T-helper 2 cell treated with Interferon-gamma antibody and Interleukin-4, amounts not matched to agents 5 μg/mL and 100 μg/mL, for 36 hours (primary cell): ENCODE results near the gene UNC93B1.

Experiments used
- DNase-seq: peaks from one replicate; pipeline ENCODE4 v3.0.0; 2021; ENCODE audit warnings: low spot score
- H3K27ac Mint-ChIP-seq: one replicate; pipeline ENCODE4 v1.8.0; 2021; ENCODE audit warnings: mild to moderate bottlenecking, mixed read lengths
- H3K27me3 Mint-ChIP-seq: one replicate; pipeline ENCODE4 v1.8.0; 2021; ENCODE audit warnings: low read depth, mixed read lengths
- H3K36me3 Mint-ChIP-seq: one replicate; pipeline ENCODE4 v1.8.0; 2021; ENCODE audit warnings: low read depth, mixed read lengths
- H3K4me1 Mint-ChIP-seq: one replicate; pipeline ENCODE4 v1.8.0; 2021; ENCODE audit warnings: low read depth, mixed read lengths
- H3K4me3 Mint-ChIP-seq: one replicate; pipeline ENCODE4 v1.8.0; 2022; ENCODE audit warnings: mild to moderate bottlenecking, moderate library complexity, mixed read lengths
- H3K9me3 Mint-ChIP-seq: one replicate; pipeline ENCODE4 v1.8.0; 2021; ENCODE audit warnings: mixed read lengths

Gene UNC93B1

DNA sequence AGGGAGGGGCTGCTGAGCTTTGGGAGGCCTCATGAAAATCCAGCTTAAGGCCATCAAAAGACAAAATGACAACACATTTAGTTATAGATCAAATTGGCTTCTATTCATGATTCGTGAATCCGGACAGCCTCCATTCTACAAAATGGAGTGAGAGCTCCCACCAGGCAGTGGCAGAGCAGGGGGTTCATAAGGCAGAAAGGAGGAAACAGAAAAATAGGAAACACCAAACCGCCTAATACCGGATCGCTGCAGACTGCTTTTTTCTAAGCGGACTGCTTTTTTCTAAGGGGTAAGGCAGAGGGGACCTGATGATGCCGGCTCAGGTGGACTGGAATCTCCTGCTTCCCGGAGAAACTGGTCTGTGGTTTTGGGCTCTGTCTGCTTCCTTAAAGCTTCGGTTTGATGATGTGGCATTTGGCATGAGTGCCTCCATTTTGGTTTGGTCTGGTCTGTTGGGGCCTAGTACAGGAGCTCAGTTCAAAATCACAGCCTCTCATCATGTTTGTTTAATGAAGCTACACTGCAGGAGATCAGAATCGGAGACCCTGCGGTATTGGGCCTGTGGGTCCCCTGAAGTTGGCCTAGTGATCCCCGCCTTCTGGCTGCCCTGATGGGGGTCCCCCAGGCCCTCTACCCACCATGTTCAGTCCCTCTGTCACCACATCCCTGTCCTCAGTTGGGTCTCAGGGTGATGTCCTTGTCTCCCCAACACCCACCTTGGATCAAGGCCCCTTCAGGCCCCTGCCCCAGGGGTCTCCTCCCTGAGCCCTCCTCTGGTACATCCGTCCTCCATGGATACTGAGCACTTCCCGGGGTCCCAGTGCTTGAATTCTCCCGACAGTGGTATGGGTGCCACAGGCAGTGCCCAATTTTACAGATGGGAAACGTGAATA lies 7.4 kb upstream of the UNC93B1 start:
- Mint-ChIP-seq H3K4me1 (no peaks in the 10 kb centered on the region), H3K27me3 (no peaks in the 10 kb centered on the region), H3K4me3 (no peak overlapping the region), H3K9me3 (no peaks in the 10 kb centered on the region), H3K27ac (no peak overlapping the region), H3K36me3 (no peaks in the 10 kb centered on the region)
- DNase-seq = no peak

DNA sequence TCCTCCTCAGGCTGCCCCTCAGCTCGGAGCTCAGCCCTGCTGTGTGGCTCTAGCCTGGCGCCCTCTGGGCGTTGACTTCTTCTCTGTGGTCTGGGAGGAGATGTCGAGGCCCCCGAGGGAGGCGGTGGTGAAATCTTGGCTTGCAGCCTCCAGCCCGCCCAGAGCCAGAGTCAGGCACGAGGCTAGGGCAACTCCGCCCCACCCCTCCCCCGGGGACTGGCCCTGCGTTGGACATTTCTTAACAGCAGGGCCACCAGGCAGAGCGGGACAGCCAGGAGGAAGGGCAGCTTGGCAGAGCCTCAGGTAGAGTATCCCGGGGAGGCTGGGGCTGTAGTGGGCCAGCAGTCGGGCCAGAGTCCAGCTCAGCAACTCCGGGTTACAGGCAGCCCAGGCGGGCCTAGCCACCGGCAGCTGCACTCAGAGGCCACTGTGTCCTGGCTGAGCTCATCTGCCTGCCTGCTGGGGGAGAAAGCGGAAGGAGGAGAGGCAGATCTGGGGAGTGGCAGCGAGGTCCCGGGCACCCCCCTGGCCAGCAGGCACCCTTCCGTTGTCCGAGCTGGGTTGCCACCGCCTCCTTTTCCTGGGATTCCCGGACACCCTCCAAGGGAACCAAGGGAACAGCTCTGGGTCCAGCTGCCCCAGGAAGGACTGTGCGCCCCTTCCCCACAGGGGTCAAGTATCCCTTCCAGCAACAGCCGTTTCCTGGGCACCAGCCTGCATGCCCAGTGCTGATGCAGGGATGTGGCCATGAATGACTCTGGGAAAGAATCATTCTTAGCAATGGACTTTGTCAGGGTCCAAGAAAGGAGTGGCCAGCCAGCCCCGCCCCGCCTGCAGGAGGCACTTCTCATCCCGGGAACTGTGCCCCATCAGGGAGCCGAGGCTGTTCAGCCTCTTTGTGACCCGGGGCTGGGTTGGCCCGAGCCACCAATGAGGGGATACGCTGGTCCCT lies 6.5 kb upstream of the UNC93B1 start, which contains the start of gene ALDH3B1:
Gene ALDH3B1 (plus strand): TSS at position 238 of the 952 bp plus-strand sequence. CDS start 4,971 bp downstream, outside the sequence.
- Mint-ChIP-seq H3K9me3 (no peaks in the 10 kb centered on the region), H3K4me1 (no peaks in the 10 kb centered on the region), H3K27me3 (no peaks in the 10 kb centered on the region), H3K36me3 (no peaks in the 10 kb centered on the region), H3K4me3 (no peak within 1 kb of the TSS), H3K27ac (no peak within 1 kb of the TSS)
- DNase-seq = no peak

DNA sequence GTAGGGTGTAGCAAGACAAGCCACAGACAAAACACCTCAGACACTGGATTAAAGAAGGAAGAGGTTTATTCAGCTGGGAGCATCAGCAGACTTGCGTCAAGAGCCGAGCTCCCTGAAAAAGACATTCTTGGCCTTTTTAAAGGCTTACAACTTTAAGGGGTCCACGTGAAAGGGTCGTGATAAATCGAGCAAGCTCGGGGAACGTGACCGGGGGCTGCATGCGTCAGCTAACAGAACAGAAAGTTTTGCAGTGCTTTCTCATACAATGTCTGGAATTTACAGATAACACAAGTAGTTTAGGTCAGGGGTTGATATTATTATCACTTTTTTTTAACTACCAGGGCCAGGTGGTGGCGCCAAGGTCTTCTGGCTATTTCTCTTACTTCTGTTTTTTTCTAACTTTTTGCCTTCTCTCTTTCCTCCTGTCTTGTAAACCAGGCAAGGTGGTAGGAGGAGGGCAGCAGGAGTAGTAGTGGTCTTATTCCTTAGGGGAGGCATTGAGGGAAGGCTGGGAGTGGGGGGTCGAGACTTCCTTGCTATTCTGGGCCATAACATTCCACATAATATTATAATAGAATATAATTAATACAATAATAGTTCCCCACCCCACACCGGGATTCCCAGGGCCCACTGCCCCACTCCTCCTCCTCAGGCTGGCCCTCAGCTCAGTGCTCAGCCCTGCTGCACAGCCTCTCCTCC lies 5.6 kb upstream of the UNC93B1 start:
- Mint-ChIP-seq H3K4me3 (no peak overlapping the region), H3K27ac (no peak overlapping the region), H3K4me1 (peaks cover 4% of the 10 kb centered on the region), H3K36me3 (no peaks in the 10 kb centered on the region), H3K9me3 (no peaks in the 10 kb centered on the region), H3K27me3 (no peaks in the 10 kb centered on the region)
- DNase-seq = no peak

DNA sequence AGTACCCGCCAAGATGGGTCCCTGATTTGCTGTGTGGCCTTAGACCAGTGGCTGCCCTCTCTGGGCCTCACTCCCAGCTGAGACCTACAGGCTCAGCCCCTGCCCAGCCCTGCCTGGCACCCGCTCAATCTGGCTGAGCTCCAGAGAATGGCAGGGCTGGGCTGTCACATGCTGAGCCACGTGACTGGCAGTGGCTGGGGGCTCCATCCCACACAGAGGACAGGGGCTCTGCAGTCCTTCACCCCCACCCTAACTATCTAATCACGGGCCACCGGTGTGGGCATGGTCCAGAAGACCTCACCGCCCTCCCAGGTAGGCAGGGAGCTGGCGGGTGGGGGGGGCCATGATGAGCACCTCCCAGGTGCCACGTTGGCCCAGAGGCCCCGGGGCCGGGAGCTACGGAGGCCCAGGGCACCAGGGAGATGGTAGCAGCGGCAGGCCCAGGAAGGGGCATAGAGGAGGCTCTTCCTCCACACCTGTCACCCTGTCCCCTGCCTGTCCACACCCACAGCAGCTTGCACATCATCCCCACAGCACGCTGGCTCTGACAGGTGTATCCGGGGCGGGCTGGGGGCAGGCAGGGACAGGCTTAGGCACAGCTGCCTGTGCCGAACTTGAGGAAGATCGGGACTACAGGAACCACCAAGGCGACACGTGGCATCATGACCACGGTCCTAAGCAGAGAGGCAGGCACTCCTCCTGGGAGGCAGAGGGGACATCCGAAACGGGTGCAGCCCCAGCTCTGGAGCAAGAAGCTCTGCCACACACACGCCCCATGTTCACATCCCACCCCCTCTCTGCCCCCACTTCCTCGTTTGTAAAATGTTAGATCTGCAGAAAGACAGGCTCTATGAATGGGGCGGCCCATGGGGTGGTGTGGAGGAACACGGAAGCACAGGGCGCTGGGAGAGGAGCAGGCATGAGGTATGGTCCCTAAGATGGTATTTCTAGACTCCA lies 4.8 kb upstream of the UNC93B1 start:
- DNase-seq = no peak
- peaks cover 9% of the 10 kb centered on the region for H3K4me1 Mint-ChIP-seq
- no peaks in the 10 kb centered on the region for H3K9me3 Mint-ChIP-seq
- H3K4me3 Mint-ChIP-seq = no peak overlapping the region
- no peaks in the 10 kb centered on the region for H3K36me3 Mint-ChIP-seq
- H3K27me3 Mint-ChIP-seq = no peaks in the 10 kb centered on the region
- no peak overlapping the region for H3K27ac Mint-ChIP-seq

DNA sequence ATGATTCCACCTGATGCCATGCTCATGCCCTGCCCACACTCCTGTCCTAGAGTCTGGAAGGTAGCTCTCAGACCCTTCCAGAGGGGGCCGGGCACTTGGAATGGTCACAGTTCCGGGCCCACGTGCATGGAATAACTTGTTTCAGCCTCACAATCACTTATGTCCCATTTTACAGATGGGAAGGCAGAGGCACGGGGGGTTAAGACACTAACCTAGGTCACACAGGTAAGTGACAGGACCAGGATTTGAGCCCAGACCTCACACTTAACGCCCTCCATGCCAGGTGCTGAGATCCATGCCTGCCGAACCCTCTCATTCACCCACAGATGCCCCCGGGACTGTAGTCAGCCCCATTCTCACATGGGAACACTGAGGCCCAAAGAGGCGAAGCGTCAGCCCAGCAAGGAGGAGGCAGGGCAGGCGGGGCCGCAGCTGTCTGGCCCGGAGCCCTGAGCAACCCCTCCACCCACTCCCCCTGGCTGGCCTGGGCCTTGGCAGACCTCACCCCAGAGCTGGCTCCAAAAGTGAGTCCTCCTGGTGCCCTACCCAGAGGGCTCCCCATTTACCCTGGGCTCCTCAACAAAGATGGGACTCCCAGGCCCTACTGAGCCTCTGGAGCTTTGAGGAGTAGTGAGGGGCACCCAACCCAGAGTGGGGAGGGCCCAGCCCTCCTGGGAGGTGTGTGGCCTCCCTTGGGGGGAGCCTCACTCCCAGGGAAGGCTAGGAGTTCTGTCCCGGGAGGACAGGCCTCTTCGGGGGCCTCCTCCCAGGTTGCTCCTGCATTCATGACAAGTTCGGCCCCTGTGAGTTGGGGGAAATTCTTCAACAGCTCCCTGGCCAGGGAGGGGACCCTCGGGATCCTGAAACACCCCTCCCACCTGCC lies 3.8 kb upstream of the UNC93B1 start:
- Mint-ChIP-seq H3K9me3 (no peaks in the 10 kb centered on the region), H3K36me3 (no peaks in the 10 kb centered on the region), H3K27ac (no peak overlapping the region), H3K27me3 (no peaks in the 10 kb centered on the region), H3K4me3 (no peak overlapping the region), H3K4me1 (peaks cover 9% of the 10 kb centered on the region)
- no peak for DNase-seq

DNA sequence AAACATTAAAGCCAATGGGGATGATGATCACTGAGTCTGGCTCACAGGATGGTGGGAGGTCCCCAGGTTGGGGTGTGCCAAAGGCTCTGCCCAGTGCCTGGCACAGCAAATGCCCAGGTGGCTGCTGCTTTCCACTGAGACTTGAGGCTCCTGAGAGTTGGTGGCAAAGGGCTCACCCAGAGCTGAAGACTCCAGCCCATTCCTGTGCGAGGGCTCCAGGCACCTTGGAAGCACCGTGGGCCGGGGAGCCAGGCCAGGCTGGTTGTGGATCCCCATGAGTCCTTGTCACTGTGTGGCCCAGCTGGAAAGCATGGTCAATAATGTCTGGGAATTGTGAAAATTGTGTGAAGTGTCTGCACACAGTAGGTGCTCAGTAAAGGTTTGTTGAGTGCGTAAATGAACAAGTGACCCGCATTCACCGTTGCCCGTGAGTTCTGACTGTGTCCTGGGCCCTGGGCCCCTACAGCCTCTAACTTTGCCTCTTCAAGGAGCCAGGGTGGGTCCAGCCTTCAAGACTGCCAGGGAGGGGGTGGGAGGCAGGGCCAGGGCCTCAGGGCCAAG lies 2.8 kb upstream of the UNC93B1 start:
- Mint-ChIP-seq H3K27ac (no peak overlapping the region), H3K27me3 (no peaks in the 10 kb centered on the region), H3K36me3 (no peaks in the 10 kb centered on the region), H3K4me1 (peaks cover 11% of the 10 kb centered on the region), H3K9me3 (no peaks in the 10 kb centered on the region), H3K4me3 (no peak overlapping the region)
- DNase-seq = no peak

DNA sequence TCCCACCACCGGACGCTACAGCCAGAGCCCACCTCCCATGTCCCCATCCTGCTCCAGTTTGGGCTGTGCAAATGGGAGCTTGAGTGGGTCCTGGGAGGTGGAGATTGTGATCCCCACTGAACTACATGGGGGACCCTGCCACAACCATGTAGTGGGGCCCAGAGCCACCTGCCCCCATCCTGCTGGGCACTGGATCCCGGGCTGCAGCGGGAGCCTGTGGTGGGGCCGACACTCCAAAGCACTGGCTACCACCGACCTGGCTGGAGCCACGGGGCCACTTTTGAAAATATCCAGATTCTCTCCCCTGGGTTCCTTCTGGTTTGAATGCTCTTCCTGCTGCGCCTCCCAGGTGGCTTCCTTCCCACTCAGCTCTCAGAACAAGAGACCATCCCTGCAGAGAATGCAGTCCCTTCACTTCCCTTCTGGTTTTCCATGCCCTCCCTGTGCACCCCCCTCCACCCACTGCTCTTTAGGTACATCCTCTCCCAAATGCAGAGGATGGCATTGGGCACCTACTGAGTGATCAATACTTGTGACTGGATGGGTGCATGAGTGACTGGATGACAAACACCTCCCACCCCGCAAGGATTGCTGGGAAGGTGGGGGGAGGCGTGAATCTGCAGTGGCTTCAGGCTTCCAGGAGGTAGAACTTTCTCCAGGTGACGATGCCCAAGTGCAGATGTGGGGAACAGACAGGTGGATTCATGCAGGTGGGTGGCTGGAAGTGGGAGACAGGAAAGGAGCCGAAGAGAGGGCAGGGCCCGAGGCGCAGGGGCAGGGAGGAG lies 846 bp upstream of the UNC93B1 start:
- no peaks in the 10 kb centered on the region for H3K36me3 Mint-ChIP-seq
- DNase-seq = no peak
- H3K9me3 Mint-ChIP-seq = no peaks in the 10 kb centered on the region
- H3K4me3 Mint-ChIP-seq = peak overlapping the region; percentile 82
- H3K27ac Mint-ChIP-seq = peak overlapping the region; percentile 36
- no peaks in the 10 kb centered on the region for H3K27me3 Mint-ChIP-seq
- H3K4me1 Mint-ChIP-seq = peaks cover 11% of the 10 kb centered on the region

DNA sequence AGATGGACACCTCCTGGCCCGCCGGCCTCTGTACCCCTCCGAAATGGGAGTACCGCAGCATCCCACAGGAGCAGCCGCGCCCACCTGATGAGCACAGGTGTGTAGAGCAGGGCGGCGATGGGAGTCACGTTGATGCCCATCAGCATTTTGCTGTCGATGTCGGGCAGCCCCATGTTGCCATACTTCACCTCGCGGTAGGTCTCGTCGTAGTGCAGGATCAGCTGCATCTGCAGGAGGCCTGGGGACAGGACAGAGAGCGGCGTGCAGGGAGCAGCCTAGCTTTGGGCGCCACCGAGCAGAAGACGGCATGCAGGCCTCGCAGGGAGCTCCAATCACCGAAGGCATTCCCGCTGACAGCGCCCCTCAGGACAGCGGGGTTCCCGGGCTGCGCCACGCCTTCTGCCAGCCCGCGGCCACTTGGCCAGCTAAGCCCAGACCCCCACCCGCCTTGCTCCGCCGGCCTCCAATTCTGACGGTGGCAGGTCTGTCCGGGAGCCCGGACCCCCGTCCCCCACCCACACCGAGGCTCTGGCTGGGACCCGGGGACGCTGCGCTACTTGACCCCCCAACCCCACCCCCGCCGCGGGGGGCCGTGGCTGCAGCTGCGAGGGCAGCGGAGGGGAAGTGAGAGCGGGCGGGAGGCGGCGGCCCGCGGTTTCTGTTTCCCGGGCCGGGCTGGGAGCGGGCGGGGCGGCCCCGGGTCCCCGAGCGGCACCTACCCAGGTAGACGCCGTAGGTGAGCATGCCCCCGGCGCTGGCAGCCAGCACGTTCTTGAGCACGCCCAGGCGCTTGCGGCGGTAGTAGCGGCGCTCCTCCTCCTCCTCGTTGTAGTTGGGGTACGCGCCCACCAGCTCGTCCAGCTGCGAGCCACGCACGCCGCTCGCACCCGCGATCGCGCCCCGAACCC lies 705 bp downstream of the UNC93B1 start:
- no peak overlapping the region for H3K27ac Mint-ChIP-seq

DNA sequence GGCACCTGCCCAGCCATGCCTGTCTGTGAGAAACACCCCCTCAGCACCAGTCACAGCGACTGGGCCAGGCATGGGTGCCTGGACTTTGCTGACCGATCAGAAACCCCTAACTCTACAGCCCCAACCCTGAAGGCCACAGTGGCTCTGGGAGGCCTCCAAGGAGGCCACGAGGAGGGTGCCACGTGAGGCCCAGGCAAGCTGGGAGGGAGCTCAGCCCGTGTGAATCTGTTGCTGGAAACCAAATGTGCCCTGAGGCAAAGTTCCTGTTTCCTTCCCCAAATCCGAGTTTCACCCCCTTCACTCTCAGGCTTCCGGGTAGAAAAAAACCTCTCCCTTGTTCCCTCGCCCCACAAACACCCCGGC lies 1.3 kb downstream of the UNC93B1 start:
- peak overlapping the region; percentile 76 for H3K4me3 Mint-ChIP-seq
- DNase-seq = no peak

More for the DNA sequence above, 705 bp downstream of the UNC93B1 start:
- H3K9me3 Mint-ChIP-seq = no peaks in the 10 kb centered on the region
- H3K27me3 Mint-ChIP-seq = no peaks in the 10 kb centered on the region
- no peaks in the 10 kb centered on the region for H3K36me3 Mint-ChIP-seq
- H3K4me3 Mint-ChIP-seq = peak overlapping the region; percentile 76
- H3K4me1 Mint-ChIP-seq = peaks cover 15% of the 10 kb centered on the region
- no peak for DNase-seq

DNA sequence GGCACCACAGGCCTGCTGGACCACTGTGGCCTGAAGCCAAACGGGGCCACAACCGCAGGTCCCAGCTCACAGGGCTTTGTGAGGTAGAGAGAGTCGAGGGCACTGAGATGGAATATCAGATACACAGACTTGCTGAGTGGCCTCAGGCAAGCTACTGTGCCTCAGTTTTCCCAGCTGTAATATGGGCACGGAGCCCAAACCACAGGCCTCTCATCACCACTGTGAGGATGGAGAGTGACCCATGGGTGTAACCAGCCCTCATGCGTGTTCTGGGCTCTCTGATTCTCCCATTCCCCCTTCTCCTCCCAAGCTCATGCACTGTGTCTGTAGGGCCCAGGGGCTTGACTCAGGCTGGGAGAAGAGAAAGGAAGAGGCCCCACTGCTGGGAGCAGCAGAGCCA lies 4.2 kb downstream of the UNC93B1 start:
- peaks cover 6% of the 10 kb centered on the region for H3K36me3 Mint-ChIP-seq
- no peaks in the 10 kb centered on the region for H3K9me3 Mint-ChIP-seq
- no peak for DNase-seq
- H3K27me3 Mint-ChIP-seq = no peaks in the 10 kb centered on the region
- H3K4me3 Mint-ChIP-seq = no peak overlapping the region
- H3K4me1 Mint-ChIP-seq = peaks cover 16% of the 10 kb centered on the region
- H3K27ac Mint-ChIP-seq = no peak overlapping the region

More for the DNA sequence above, 1.3 kb downstream of the UNC93B1 start:
- H3K36me3 Mint-ChIP-seq = no peaks in the 10 kb centered on the region
- no peaks in the 10 kb centered on the region for H3K9me3 Mint-ChIP-seq
- H3K27ac Mint-ChIP-seq = no peak overlapping the region
- H3K27me3 Mint-ChIP-seq = no peaks in the 10 kb centered on the region
- H3K4me1 Mint-ChIP-seq = peaks cover 17% of the 10 kb centered on the region

DNA sequence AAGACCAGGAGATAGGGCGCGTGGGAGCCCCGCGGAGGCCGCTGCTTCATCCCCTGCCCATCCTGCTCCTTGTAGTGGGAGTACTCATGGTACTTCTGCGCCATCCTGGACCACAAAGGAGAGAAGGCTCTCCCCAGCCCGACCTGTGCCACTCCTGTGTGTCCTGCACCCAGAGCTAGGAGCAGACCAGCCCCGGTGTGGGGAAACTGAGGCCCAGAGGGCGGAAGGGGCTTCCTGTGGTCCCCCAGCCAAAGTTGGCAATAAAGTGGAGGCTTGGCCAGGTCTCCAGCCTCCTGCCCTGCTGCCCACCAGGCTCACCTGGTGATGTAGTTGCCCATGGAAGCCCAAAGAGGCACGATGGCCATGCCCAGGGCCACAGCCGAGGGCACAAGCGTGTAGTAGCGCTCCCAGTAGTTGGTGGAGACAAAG lies 4.7 kb downstream of the UNC93B1 start:
- no peaks in the 10 kb centered on the region for H3K9me3 Mint-ChIP-seq
- no peak for DNase-seq
- no peak overlapping the region for H3K4me3 Mint-ChIP-seq
- no peaks in the 10 kb centered on the region for H3K27me3 Mint-ChIP-seq
- no peak overlapping the region for H3K27ac Mint-ChIP-seq
- H3K36me3 Mint-ChIP-seq = peaks cover 6% of the 10 kb centered on the region
- H3K4me1 Mint-ChIP-seq = peaks cover 13% of the 10 kb centered on the region
